Measurements from ENCODE around the gene C21orf58.

C21orf58 gene

GRCh38 chr21:46294647-46295176, 29.0 kb downstream of the C21orf58 start:
- no peak for DNase-seq

DNA sequence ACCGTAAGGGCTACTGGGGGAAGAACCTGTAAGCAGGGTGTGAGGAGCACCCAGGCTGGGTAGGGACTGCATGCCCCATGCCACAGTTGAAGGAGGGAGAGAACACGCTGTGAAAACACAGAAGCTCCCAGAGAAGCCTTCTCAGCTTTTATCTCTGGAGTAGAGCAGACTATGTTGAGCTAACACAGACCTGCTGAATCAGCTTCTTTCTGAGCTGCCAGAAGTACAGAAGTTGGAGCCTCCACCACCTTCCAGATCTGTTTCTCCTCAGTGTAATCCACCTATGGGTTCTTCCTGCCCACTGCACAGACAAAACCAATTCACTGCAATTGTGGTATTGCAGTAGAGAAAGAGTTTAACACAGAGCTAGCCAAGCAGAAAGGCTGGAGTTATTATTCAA, 32.1 kb downstream of the C21orf58 start:
- no peak for DNase-seq

GRCh38 chr21:46289655-46290179, 34.0 kb downstream of the C21orf58 start:
- DNase-seq: no peak

GRCh38 chr21:46287541-46287940, 36.1 kb downstream of the C21orf58 start:
- DNase-seq: no peak

- no peak for DNase-seq
These were observed 37.0 kb downstream of the C21orf58 start for GRCh38 chr21:46286648-46287002.

- peak; percentile 90 for DNase-seq
These were observed 37.7 kb downstream of the C21orf58 start, which contains the start of gene YBEY for GRCh38 chr21:46285761-46286647. Gene YBEY, plus strand, starts transcription at chr21:46286342. Its CDS starts 572 bp downstream, at chr21:46286914.

DNA sequence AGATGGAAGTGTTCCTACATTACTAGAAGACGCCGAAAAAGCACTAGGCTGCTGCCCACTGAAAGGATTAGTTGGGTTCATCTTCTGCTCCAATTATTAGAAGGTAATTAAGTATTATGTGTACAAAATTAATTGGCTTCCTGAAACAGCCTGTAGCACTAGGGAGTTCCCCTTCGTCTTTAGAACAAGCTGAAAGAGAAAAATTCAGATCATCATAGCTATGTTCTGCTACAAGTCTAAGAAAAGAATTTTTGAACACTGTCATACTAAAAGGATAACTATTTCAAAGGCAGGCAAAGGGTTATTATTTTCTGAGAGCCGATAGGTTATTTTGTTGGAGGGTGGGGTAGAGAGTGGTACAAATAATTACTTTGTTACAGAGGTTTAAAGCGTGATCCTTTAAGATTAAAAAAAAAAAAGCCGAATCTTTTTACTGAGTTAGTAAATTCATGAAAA, 38.4 kb downstream of the C21orf58 start, which contains the start of gene MCM3AP:
TSS of gene MCM3AP (minus strand) at position 406 of the 456 bp plus-strand sequence. CDS start at position 81, 325 bp downstream.
- no peak for DNase-seq

DNA sequence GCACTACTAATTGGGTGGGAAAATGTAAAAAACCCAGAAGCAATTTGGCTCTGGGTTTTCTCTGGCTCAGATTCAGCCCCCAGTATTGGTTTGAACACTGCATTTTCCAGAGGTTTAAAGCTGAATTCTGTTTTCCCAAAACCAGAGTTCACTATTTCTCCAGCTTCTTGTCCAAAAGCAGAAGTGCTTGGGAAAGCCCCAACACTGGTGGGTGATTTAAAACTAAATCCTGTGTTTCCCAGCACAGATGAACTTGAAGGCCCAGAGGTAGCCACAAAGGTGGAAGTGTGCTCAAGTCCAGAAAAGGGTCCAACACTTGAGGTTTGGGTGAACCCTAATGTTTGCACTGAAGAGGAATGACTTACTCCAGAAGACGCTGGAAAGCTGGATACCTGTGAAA, 38.9 kb downstream of the C21orf58 start:
- no peak for DNase-seq

- no peak for DNase-seq
These were observed 39.5 kb downstream of the C21orf58 start for GRCh38 chr21:46284077-46284644.

DNA sequence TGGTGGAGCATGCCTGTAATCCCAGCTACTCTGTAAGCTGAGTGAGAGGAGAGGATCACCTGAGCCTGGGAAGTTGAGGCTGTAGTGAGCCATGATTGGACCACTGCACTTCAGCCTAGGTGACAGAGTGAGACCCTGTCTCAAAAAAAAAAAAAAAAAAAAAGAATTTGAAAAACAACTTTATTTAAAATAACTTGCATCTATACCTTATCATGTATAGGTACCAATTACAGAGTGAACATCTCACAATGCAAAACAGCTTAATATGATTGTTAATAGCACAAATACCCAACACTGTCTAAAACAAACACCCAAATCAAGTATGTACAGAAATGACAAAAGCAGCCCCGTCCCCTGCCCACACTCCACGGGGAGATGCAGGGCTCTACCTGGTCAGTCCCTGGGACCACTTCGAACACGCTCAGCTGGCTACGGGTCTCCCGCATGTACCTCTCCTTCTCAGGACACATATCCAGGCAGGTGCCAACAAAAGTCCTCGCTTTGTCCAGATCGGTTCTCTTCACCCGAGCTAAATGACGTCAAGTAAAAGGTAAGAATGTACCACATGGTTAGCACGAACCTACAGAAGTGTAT, 48.8 kb downstream of the C21orf58 start:
- DNase-seq: no peak

DNA sequence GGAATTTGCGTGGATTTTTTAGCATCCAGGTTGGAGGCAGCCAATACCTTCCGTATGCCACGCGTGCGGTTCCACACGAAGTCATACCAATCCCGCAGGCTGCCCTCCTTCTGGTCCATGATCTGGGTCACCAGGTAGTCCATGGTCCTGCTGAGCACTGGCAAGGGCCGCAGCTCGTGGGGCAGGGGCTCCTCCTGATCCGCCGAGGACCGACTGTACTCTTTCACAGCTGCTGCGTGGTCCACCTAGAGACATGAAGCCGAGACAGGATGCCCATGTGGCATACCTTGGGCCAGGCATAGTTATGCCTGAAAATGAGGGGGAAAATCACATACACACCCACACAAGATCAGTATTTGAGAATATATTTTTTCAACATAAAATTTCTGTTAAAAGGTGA, 50.3 kb downstream of the C21orf58 start:
- no peak for DNase-seq

- DNase-seq: no peak
These were observed 54.2 kb downstream of the C21orf58 start for GRCh38 chr21:46269466-46269865.

DNA sequence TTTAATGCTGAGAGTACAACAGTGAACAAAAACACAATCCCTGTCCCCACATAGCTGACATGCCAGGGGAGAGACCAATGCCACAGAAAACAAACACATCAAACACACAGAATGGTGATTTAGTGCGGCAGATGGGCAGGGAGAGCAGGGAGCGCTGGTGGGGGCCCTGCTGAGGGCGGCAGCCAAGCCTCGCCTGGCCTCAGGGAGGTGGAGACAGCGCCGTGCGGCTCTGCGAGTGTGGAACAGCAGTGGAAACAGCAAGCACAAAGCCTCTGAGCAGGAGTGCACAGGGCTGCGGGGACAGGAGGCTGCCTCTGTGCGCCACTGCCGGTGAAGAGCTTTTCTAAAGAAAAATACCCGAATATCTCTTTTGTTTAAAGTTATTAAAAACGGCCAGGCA, 55.3 kb downstream of the C21orf58 start:
- DNase-seq: no peak

DNA sequence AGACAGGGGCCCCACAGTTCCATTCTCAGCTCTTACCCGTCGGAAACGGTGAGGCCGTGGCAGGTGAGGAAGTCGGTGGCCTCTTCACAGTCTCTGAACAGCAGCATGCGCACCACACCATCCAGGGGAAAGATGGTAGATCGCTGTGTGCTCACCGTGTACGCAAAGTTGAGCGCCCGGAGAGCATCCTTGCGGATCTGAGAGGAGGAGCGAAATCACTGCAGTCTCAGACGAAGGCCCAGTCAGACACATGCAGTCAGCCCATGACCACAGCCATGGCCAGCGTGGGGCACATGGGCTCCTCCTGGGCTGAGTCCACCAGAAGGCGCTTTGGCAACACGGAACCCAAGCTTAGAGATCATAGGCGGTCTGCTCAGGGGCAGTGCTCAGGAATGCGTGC, 56.7 kb downstream of the C21orf58 start:
- DNase-seq: no peak

GRCh38 chr21:46265736-46266525, 57.7 kb downstream of the C21orf58 start:
- no peak for DNase-seq

DNA sequence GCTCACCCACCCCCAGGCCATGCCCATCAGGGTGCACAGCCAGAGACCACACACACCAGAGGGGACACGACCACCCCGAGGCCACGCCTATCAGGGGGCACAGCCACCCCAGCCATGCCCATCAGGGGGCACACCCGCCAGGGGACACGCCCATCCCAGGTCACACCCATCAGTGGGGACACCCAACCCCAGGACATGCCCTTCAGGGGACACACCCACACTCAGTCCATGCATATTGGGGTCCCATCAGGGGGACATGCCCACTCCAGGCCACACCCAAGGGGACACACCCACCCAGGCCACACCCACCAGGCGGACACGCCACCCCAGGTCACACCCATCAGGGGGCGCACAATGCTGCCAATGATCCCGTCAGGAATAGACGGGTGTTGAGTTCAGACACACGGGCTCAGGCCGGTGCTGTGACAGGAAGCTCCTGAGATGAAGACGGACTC, 59.0 kb downstream of the C21orf58 start:
- DNase-seq: no peak

DNA sequence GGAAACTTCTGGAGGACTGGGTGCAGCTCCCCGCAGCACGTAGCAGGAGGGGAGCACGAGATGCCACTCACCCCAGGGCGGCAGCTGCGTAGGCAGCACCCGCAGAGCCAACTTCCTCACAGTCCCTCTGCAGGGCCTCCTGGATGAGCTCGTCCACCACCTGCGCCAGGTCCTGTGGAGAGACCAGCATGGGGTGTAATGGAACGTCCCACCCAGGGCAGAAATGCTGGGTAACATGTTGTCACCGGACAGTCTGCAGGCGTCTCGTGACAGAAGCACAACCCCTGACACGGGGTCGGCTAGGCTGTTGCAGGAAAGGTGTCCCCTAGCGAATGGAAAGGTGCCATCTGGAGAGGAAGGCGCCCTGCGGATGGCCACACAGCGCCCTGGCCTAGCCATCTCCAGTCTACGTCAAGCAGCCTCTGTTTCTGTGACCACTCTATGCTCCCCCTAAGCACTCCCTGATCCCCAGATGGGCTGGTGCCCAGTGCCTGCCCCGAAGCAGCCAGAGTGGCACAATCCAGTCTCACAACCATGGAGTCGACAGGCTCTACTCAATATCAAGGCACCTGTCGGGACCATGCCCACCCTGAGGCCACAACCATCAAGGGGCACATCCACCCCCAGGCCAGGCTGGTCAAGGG, 59.5 kb downstream of the C21orf58 start:
- DNase-seq: no peak

GRCh38 chr21:46256501-46256994, 67.1 kb downstream of the C21orf58 start:
- DNase-seq: no peak

GRCh38 chr21:46255758-46256337, 67.8 kb downstream of the C21orf58 start:
- DNase-seq: no peak

- DNase-seq: no peak
These were observed 68.5 kb downstream of the C21orf58 start for GRCh38 chr21:46255166-46255565.
